ENCODE data around the gene AADAT.
"Not testable (repeated sequence)": the region's sequence is repeated elsewhere in the genome, so short reads cannot be mapped to it uniquely, and the experiment has no call there.

AADAT gene

GRCh38 chr4:170089668-170090351 is at the start of gene AADAT:
Gene AADAT (minus strand): TSS chr4:170089956. CDS start chr4:170089690, 266 bp downstream.
- no peak for DNase-seq

- DNase-seq, result peak; percentile 49 to 63
Measured at GRCh38 chr4:170138580-170139194, 48.9 kb upstream of the AADAT start.

DNA sequence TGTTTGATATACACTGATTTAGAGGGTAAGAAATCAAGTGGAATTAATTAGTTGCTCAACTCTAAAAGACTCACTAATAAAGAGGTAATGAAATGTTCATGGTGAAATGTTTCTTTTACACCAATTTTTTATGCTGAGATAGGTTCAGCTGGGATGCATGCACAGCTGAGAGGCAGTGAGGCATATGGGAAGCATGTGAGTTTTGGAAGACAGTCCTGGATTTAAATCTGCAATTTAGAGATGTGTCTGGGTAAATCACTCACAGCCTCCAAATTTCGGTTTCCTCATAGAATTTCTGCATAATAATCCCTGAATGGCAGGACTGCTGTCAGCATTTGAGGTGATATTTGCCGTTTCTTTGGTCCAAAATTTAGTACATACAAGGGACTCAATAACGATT is 48.2 kb upstream of the AADAT start:
- DNase-seq, result no peak

GRCh38 chr4:170137466-170137865 is 47.7 kb upstream of the AADAT start:
- DNase-seq, result no peak

GRCh38 chr4:170134821-170135220 is 45.1 kb upstream of the AADAT start:
- DNase-seq, result no peak

DNA sequence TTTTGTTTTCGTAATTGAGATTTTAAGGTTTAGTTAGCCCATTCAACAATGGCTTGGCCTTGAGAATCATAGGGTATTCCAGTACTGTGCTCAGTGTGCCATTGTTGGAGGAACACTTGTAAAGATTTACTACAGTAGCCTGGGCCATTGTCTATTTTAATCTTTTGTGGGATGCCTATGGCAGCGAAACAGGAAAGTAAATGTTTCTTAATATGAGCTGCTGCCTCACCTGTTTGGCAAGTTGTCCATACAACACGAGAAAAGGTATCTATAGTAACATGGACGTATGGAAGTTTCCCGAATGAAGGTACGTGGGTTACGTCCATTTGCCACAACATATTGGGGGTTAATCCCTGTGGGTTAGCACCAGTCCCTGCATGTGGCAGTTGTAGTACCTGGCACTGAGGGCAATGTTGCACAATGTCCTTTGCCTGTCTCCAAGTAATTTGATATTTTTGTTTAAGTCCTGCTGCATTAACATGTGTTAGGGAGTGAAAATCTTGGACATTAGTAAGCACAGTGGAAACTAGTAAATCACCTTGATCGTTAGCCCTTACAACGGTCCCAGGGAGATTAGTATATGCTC is 38.6 kb upstream of the AADAT start:
- DNase-seq, result no peak

GRCh38 chr4:170127758-170128157 is 38.0 kb upstream of the AADAT start:
- no peak for DNase-seq

DNA sequence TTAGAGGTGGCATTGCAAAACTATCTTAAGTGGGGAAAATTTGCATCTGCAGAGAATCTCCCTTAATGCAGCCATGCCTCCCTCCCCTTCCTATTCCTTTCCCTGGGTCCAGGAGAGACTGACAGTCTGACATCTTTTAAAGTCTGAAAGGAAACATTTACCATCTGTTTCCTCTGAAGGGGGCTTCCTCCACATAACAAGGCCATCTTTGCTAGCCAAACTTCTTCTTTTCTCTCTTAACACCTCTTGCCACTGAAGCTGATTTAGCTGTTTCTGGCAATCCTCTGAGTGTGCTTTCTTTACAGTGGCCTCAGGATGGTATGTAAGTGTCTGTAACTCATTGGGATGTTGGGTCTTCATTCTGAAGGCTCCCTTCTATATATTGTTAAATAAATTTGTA is 34.6 kb upstream of the AADAT start:
- DNase-seq, result no peak

DNA sequence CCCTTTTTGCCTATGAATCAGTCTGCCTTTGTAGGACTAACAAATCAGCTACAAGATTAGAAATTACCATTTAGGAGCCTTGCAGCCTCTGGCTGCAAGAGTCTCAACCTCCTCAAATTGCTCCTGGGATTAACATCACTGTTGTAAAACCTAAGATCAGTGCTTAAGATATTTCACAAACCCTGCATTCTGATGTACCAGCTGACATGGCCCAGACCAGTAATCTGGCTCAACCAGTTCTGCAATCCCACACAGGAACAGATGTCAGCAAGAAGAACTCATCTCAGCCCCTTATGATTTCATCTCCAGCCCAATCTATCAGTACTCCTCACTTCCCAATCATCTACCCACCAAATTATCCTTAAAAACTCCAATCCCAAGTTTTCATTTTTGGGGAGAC is 32.5 kb upstream of the AADAT start:
- no peak for DNase-seq

- DNase-seq, result no peak
Measured at GRCh38 chr4:170114636-170115035, 24.9 kb upstream of the AADAT start.

- not testable (repeated sequence) for DNase-seq
Measured at GRCh38 chr4:170114183-170114582, 24.4 kb upstream of the AADAT start.

GRCh38 chr4:170111546-170111945 is 21.8 kb upstream of the AADAT start:
- DNase-seq, result no peak

- no peak for DNase-seq
Measured at GRCh38 chr4:170111085-170111484, 21.3 kb upstream of the AADAT start.

GRCh38 chr4:170110285-170110672 is 20.5 kb upstream of the AADAT start:
- no peak for DNase-seq

DNA sequence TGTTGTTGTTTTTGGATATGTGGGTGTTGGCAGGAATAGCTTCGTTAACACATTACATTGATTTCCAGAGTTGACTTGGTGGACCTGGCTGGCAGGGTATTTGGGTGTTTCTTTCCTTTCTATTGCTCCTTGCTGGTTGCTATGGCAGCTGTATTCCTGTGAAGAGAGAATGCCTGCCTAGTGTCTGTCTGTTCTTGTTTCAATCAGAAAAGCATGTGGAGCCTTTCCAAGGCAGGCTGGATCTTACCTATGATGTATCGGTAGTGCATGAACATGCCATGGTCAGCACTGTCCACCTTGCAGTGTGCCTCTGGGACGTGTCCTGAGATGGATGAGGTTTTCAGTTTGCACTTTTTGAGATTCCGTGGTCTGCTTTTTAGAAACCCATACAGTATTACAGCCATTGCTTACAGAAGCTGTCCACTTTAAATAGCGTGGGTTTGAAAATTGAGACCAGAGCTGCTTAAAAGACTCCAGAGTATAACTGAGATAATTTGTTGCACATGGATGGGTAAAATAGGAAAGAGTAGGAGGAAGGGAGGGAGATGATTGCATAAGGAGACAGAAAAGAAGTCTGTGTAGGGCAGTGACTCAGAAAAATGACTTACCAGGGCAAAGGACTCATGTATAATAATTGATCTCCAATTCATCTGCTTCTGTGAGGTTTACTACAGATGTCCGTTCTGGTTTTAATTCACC is 20.0 kb upstream of the AADAT start:
- DNase-seq, result no peak

- no peak for DNase-seq
Measured at GRCh38 chr4:170106900-170107299, 17.1 kb upstream of the AADAT start.

- DNase-seq, result no peak
Measured at GRCh38 chr4:170102426-170102825, 12.7 kb upstream of the AADAT start.

DNA sequence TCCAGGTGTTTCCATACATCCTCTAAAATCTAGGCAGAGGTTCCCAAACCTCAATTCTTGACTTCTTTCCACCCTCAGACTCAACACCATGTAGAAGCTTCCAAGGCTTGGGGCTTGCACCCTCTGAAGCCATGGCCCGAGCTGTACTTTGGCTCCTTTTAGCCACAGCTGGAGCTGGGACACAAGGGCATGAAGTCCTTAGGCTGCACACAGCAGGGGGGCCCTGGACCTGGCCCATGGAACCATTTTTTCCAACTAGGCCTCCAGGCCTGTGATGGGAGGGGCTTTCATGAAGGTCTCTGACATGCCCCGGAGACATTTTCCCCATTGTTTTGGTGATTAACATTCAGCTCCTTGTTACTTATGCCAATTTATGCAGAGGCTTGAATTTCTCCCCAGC is 8.4 kb upstream of the AADAT start:
- not testable (repeated sequence) for DNase-seq

DNA sequence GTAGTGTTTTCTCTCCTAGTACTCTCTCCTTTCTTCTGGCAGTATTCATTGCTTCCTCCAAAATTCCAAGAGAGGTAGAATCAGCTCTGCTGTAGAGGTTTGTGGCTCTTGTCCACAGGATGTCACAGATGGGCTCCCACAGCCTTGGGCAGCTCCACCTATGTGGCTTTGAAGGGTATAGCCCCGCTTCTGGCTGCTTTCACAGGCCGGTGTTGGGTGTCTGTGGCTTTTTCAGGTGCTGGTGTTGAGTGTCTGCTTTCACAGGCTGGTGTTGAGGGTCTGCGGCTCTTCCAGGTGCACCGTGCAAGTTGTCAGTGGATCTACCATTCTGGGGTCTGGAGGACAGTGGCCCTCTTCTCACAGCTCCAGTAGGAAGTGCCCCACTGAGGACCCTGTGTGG is 7.9 kb upstream of the AADAT start:
- DNase-seq, result no peak

DNA sequence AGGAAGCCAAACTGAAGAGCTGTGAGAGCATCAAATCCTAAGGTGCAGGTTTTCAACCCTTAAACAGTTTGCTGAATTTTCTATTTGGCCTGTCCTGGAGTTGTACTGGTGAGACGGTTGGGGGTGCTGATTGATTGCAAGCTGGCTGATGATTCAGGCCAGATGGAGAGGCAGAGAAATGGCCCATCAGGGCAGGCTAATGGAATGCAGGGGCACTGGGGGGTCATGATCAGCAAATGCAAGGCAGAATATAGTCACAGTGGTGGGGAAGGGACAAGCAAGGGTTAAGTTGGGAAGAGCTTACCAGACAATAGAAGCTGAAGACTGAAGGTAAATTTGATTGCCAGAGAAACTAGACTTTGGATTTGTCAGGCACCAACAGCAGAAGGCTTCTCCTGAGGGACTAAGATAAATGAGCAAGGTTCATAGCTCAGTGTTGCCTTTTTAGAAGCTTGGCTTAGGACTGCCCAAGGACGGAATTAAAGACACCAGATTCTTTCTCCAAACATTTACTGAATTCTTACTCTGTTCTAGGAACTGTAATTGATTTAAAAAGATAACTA is 4.3 kb upstream of the AADAT start:
- no peak for DNase-seq

GRCh38 chr4:170091069-170091696 is 1.4 kb upstream of the AADAT start:
- no peak for DNase-seq

DNA sequence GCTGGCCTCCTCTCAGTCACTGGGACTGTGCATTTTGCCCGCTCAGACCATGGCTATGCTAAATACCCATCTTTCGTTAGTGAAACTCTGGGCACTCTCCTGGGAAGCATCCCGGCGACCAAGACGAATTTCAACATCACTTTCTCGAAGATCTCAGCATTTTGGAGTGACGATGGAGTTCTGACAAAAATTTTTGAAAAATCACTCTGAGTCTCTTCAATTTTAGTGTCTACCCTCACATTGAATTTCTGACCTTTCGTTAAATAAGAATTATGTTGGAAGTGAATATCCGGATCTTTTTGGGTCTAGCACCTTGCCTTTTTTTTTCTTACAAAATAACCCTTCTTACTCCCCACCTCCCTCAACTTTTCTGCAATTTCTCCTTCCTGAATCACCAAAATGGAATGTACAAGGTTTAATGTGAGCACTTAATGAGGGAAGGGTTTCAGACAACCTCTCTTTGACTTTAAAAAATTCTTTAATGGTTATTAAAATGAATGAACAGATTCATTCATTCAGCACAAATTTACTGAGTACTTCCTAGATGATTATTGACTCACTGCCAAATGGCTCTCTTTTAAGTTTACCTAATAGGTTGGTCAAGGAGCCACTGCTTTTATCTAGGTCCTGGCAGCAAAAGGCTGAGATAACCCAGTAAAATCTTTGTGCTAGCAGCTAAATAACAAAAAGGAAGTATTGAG is 746 bp upstream of the AADAT start:
- DNase-seq, result no peak

Data from CD4-positive, alpha-beta T cell treated with Interferon alpha-2 for 1 hour (primary cell).